Fibroblast of peridontal ligament (primary cell): ENCODE measurements around the gene SENP5.

Experiments
- DNase-seq: peaks from one replicate; pipeline ENCODE4 v3.0.0-alpha.2; 2010; ENCODE audit errors: extremely low read depth

SENP5 gene

DNA sequence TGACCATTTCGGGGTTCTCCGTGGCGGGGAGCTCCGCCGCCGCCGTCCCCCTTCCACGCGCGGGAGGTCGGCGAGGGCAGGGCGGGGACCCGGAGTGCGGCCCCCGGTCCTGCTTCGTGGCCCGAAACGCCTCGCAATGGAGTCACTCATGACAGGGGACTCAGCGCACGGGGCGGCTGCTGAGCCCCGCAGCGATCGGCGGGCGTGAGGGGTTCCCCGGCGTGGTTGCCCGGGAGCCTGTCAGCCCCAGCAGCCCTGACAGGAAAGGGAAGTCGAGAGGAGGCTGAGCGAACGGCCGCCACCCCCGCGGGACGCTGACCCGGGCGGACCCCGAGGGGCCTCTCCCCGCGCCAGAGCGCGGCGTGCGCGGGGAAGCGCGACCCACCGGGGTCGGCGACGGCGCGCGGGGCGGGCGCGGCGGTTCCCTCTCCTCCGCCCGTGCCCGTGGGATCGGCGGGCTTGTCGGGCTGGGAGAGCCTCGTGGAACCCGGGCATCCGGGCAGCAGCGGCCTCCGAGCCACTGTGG is 101.5 kb downstream of the SENP5 start:
- no peak for DNase-seq

DNA sequence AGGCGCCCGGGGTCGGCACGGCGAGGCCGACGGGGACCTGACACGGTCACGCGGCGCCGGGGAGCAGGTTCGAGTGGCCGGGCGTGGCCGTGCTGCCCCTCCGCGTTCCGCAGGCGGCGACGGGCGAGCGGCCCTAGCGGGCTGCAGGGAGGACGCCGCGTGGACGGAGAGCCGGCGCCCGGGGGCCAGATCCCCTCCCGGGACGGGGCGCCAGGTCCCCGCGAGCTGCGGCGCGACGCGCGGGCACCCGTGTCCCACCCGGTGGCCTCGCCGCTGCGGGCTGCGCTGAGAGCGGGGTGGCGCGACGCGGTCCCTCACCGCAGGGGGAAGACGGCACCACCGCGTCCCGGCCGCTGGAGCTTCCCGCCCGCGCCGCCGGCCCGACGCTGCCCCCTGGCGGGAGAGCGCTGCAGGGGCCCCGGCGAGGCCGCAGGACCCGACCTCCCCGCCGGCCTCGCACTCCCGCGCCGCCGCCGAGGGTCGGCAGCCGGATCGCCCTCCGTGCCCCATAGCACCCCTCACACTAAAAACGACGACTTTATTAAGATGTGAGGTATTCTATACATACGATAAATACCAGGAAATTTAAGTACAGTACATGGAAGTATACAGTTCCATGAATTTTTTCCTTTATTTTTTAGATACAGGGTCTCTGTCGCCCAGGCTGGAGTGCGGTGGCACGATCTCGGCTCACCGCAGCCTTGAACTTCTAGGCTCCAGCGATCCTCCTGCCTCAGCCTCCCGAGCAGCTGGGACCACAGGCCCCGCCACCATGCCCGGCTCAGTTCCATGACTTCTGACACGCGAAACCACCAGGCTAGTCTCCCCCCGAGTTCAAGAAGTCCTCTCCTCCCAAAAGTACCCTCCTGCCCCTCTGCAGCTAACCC is 102.2 kb downstream of the SENP5 start:
- DNase-seq = peak; percentile 23

DNA sequence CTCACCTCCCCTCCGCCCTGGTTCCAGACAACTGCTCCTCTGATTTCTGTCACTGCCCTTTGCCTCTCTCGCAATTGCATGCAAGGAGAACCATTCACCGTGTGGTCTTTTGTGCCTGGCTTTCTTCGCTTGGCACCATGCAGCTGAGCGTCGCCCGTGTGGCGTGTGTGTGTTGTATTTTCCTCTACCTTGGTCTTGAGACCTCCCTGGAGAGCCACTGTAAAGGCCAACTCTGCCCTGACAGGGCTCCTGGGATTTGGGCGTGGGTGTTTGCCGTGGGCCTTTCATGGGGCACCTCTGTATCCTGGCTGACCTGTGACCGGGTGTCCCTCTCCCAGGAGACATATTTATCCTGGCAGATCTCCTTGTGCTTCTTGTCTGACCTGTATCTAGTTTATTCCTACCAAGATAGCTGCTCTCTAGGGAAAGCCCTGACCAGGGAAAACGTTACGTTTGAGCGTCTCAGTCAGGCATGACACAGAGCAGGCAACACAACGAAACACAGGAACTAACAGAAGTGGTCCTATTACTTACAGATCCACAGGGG is 102.9 kb downstream of the SENP5 start:
- no peak for DNase-seq

DNA sequence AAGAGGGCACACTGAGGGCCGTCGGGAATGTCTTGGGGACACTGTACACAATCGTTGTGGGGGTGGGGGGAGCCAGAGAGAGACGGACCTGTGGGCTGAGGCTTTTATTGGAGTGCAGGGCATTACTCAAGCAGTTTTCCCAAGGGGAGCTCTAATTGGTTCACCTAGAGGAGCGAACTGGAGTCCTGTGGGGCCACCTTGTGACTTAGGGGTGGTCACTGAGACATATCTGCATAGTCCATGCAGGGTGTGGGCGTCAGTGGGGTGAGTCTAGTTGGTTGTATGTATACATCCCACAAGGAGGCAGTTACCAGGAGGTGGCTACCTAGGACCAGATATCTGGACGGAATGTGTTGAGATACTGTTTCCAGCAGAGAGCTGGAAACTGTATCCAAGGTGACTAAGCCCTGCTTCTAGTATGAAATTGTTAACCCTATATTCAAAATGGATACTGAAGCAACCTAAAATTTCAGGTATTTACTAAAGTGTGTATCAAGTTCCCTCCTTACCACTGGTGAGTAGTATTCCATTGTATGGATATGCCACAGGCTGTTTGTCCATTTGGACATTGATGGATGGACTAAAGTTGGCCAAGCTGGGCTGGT is 103.5 kb downstream of the SENP5 start:
- DNase-seq = no peak

DNA sequence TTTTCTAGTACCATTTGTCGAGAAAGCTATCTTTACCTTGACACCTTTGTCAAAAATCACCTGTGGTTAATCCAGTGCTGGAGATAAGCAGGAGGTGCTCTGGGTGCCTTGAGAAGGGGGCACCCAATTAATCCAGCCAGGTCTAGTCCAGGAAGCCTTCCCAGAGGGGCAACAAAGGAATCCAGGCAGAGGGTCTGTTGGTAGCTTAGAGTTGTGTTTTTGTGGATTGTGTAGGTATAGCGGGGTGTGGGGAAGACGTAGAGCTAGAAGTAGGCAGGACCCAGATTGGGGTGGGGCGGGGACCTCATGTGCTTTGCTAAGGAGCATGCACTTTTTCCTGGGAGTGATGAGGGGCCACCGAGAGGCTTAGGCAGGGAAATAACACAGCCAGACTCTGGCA is 106.9 kb downstream of the SENP5 start:
- DNase-seq = no peak

DNA sequence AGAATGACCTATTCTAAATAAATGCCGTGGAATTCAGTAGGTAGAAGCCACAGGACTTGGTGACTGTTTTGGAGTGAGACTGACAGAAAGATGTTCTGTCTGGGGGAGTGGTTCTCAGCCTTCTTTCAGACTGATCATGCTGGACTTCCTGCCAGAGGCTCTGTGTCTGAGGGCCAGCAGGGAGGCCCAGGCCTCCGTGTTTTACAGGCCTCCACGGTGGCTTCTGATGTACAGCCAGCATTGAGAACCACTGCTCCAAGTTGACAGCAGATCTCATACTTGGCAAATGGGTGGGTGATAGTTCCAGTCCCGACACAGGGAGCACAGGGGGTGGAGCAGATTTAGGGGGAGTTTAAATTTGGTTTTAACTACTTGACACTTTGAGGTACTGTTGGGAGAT is 107.6 kb downstream of the SENP5 start:
- no peak for DNase-seq

DNA sequence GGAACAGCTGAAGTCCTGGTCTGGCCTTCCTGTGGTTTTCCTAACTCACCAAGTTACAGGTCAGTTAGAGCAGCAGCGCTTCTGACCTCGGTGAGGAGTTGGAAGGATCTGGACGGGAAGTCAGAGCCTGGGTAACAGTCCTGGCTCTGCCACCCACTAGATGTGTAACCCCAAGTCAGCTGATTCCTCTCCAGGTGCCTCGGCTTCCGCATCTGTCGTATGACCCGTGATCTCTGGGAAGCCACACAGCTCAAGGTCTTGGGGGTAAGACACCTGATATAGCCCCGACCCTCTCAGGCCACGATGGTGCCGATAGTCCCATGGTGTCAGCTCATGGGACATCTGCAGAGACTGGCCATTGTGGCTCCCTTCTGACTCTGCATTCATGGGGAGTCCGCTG is 109.2 kb downstream of the SENP5 start:
- no peak for DNase-seq

DNA sequence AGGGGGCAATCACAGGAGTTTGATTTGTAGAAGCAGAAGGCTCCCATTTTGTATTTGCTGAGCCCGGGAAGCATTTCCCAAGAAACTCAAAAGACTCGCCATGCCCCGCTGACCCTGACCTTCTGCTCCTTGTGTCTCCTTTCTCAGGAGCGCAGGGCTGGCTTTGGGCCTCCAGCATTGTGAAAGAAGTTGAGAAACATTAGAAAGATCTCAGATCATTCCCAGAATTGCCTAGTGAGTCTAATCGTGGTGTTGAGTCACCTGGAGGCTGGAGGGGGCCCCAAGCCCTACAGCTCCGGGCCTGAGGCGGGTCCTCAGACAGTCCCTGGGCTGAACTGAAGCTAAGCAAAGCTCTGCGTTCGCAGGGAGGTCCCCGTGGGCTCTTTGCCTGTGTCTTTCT is 111.8 kb downstream of the SENP5 start:
- peak; percentile 78 for DNase-seq

DNA sequence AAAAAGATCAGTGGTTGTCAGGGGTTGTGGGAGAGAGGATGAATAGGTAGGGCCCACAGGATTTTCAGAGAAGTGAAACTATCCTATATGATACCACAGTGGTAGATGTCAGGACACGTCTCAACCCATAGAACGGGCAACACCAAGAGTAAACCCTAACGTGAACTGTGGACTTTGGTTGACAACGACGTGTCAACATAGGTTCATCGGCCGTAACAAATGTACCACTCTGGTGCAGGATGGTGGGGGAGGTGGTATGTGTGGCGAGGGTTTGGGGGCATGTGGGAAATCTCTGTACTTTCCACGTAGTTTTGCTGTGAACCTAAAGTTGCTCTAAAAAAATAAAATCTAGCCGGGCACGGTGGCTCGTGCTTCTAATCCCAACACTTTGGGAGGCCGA is 113.9 kb downstream of the SENP5 start:
- no peak for DNase-seq

DNA sequence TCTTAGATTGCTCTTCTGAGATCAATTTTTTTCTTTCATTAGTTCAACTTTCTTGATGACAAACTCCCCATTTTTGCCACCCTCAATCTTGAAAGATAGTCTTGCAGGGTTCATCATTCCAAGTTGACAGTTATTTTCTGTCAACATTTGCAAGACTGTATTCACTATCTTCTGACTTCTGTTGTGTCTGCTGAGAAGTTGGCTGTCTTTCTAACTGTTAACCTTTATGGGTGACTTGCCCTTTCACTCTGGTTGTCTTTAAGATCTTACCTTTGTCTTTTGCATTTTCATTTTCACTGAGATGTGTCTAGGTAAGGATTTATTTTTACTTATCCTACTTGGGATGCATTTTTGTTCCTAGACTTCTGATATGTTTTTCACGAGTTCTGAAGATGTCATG is 115.5 kb downstream of the SENP5 start:
- no peak for DNase-seq
